IPS-15b (cell line): ENCODE results near the gene UBTFL1.

Experiments
- H3K27me3 ChIP-seq: one replicate; pipeline ENCODE4 v1.6.1; 2013; ENCODE audit warnings: low read length; ENCODE audit not compliant: control insufficient read depth, insufficient read depth
- H3K36me3 ChIP-seq: one replicate; pipeline ENCODE4 v1.6.1; 2013; ENCODE audit warnings: low read length; ENCODE audit not compliant: control insufficient read depth, insufficient read depth
- H3K4me1 ChIP-seq: one replicate; pipeline ENCODE4 v1.6.1; 2013; ENCODE audit warnings: mild to moderate bottlenecking, low read length; ENCODE audit not compliant: control insufficient read depth, insufficient read depth
- H3K4me3 ChIP-seq: one replicate; pipeline ENCODE4 v1.5.1; 2013; ENCODE audit warnings: low read depth, low read length
- H3K9ac ChIP-seq: one replicate; pipeline ENCODE4 v1.6.1; 2013; ENCODE audit warnings: low read depth, mild to moderate bottlenecking, low read length
- H3K9me3 ChIP-seq: one replicate; pipeline ENCODE4 v1.6.1; 2013; ENCODE audit warnings: mild to moderate bottlenecking, low read length; ENCODE audit not compliant: control insufficient read depth, insufficient read depth

UBTFL1 gene

DNA sequence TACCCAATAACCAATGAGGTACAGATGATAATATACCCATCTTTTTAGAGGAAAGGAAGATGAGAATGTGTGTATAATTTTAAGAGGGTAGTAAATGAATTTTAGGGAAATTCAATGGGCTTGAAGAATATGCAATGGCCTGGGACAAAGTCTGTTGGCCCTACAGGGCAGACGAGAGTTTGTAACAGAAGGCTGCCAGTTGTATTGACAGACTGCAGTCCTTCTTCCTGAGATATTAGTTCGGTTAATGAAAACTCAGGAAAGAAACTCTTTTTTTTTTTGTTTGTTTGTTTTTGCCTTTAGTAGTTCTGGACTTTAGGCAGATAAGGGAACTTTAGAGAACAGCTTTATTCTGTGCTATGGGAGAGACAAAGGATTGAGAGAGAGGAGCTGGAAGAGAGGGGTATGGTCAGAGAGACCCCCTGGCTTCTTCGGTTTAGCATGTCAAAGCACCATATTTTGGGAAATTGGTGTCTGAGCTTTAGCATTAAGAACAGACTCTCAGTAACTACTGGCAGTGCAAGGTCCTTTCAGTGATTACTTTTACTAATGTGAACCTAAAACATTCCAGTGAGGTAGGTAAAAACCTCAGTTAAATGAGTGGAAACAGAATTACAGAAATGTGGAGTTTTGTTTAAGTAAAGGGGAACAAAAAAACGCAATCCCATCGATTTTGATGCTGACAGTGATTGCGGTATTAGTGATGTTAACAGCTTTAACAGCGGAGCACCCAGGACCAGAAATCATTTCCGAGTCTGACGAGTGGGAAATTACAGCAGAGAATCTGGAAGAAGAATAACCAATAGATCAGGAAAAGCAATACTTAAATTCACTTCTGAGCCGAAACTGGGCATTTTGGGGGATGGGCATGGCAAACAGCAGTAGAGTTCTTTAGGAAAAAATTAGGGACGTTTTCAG lies 48.1 kb downstream of the UBTFL1 start:
- H3K27me3 ChIP-seq = no peaks in the 10 kb centered on the region
- H3K4me1 ChIP-seq = peaks cover 14% of the 10 kb centered on the region
- no peaks in the 10 kb centered on the region for H3K36me3 ChIP-seq
- H3K4me3 ChIP-seq = peak overlapping the region; percentile 80
- no peaks in the 10 kb centered on the region for H3K9me3 ChIP-seq
- no peak overlapping the region for H3K9ac ChIP-seq

DNA sequence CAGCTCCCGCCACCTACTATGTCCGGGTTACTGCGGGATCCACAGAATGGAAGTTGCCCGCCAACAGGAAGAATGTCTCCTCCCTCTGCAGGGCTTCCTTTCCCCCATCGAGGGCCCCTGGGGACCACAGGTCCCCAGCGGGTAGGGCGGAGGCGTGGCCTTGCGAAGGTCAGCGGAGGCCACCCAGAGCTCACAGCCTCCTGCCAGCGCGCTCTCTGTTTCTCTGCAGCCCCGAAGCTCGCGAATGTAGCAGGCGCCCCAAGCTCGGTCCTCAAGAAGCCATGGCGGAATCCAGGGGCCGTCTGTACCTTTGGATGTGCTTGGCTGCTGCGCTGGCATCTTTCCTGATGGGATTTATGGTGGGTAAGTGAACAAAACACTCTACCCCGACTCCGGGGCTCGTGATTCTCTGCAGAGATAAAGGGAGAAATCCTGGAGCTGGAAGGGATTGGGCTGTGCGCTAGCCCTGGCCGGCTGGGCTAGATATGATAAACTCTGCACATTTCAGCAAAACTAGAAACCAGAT lies 48.8 kb downstream of the UBTFL1 start, which contains the start of gene NAALAD2:
Gene NAALAD2 (plus strand): TSS at position 186 of the 526 bp plus-strand sequence. CDS start 96 bp downstream, at position 282.
- Histone ChIP-seq H3K9me3 (no peaks in the 10 kb centered on the region), H3K36me3 (no peaks in the 10 kb centered on the region), H3K27me3 (no peaks in the 10 kb centered on the region), H3K9ac (peak within 1 kb of the TSS; percentile 74), H3K4me3 (peak within 1 kb of the TSS; percentile 80), H3K4me1 (peaks cover 14% of the 10 kb centered on the region)

DNA sequence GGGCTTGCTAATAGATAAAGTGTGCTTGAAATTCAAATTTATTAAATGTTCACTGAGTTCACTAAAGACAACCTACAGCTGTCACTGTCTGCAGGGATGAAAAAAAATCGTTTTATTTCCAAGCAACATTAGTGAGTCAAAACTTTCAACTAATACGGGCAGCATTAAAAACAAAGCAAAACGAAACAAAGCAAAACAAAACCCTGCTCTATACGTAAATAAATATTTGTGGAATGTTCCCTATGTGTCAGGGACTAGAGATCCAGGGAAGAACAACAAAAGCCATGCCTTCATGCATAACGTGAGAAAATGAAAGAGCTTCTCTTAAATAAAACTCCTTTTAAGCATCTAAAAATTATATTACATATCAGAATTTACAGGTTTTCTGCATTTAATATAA lies 49.3 kb downstream of the UBTFL1 start:
- Histone ChIP-seq H3K27me3 (no peaks in the 10 kb centered on the region), H3K9me3 (no peaks in the 10 kb centered on the region), H3K9ac (peak overlapping the region; percentile 74), H3K4me1 (peaks cover 14% of the 10 kb centered on the region), H3K36me3 (no peaks in the 10 kb centered on the region), H3K4me3 (peak overlapping the region; percentile 80)
